ENCODE measurements around the gene FBLN2.
"Not testable (repeated sequence)": the region's sequence is repeated elsewhere in the genome, so short reads cannot be mapped to it uniquely, and the experiment has no call there.

GRCh38 chr3:13499246-13499645 is 49.7 kb upstream of the FBLN2 start:
- not testable (repeated sequence) for TF ChIP-seq POLR2A, EP300 (IDR thresholded peaks at IDR 0.05)
- TF ChIP-seq, protein P1, sequence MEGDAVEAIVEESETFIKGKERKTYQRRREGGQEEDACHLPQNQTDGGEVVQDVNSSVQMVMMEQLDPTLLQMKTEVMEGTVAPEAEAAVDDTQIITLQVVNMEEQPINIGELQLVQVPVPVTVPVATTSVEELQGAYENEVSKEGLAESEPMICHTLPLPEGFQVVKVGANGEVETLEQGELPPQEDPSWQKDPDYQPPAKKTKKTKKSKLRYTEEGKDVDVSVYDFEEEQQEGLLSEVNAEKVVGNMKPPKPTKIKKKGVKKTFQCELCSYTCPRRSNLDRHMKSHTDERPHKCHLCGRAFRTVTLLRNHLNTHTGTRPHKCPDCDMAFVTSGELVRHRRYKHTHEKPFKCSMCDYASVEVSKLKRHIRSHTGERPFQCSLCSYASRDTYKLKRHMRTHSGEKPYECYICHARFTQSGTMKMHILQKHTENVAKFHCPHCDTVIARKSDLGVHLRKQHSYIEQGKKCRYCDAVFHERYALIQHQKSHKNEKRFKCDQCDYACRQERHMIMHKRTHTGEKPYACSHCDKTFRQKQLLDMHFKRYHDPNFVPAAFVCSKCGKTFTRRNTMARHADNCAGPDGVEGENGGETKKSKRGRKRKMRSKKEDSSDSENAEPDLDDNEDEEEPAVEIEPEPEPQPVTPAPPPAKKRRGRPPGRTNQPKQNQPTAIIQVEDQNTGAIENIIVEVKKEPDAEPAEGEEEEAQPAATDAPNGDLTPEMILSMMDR (IDR thresholded peaks at IDR 0.05), result not testable (repeated sequence)
